Measurements from ENCODE around the gene AUTS2. TPM values are rescaled to one million over a fixed set of nuclear protein-coding genes. Genes with fewer than 3 reads are reported as not detected.

AUTS2 gene
- total RNA-seq, 1 experiment from 2014 or later = not detected

DNA sequence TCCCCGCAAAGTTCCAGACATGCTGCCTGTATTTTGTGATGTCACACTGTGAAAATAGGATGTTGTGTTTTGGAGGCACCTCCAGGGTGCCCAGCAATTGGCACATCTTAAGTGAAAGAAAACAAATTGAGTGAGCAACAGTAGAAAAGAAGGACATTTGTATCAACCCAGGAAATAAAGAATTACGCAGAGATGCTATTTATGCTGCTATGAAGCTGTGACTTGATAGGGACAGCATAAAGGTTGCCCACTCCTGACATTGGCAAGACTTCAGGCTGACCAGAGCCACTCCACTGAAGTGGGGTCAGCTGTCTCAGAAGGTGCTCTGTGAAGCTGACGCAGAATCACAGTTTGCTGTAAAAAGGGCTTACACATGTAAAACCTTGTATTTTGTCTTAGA lies 803.8 kb downstream of the AUTS2 start:
- CTCF ChIA-PET = no interaction called here
- no peaks in the 10 kb centered on the region for H3K36me3 Mint-ChIP-seq (ENCODE audit: insufficient read depth, unreplicated experiment)
- DNase-seq = no peak
- no peaks in the 10 kb centered on the region for H3K4me1 Mint-ChIP-seq (ENCODE audit: low read depth, unreplicated experiment)
- no peak for TF ChIP-seq CTCF (IDR thresholded peaks at IDR 0.05; ENCODE audit: unreplicated experiment)
- H3K4me3 Mint-ChIP-seq (ENCODE audit: low read depth, unreplicated experiment) = no peak overlapping the region
- no peak overlapping the region for H3K27ac Mint-ChIP-seq (ENCODE audit: unreplicated experiment)
- H3K27me3 Mint-ChIP-seq (ENCODE audit: unreplicated experiment) = no peaks in the 10 kb centered on the region
- peaks cover 6% of the 10 kb centered on the region for H3K9me3 Mint-ChIP-seq (ENCODE audit: low read depth, unreplicated experiment)
- no TSS peak for BruUV-seq (replicated peaks)
- intact Hi-C loops (cut with micrococcal nuclease; ENCODE audit: unreplicated experiment) = no loop called here

GRCh38 chr7:70405241-70405640 lies 807.0 kb downstream of the AUTS2 start:
- Mint-ChIP-seq H3K27me3 (ENCODE audit: unreplicated experiment) (no peaks in the 10 kb centered on the region), H3K4me1 (ENCODE audit: low read depth, unreplicated experiment) (no peaks in the 10 kb centered on the region), H3K9me3 (ENCODE audit: low read depth, unreplicated experiment) (peaks cover 4% of the 10 kb centered on the region), H3K27ac (ENCODE audit: unreplicated experiment) (no peak overlapping the region), H3K36me3 (ENCODE audit: insufficient read depth, unreplicated experiment) (no peaks in the 10 kb centered on the region), H3K4me3 (ENCODE audit: low read depth, unreplicated experiment) (no peak overlapping the region)
- CTCF ChIA-PET = no interaction called here
- DNase-seq = no peak
- no peak for TF ChIP-seq CTCF (IDR thresholded peaks at IDR 0.05; ENCODE audit: unreplicated experiment)
- intact Hi-C loops (cut with micrococcal nuclease; ENCODE audit: unreplicated experiment) = no loop called here
- BruUV-seq (replicated peaks) = no TSS peak

DNA sequence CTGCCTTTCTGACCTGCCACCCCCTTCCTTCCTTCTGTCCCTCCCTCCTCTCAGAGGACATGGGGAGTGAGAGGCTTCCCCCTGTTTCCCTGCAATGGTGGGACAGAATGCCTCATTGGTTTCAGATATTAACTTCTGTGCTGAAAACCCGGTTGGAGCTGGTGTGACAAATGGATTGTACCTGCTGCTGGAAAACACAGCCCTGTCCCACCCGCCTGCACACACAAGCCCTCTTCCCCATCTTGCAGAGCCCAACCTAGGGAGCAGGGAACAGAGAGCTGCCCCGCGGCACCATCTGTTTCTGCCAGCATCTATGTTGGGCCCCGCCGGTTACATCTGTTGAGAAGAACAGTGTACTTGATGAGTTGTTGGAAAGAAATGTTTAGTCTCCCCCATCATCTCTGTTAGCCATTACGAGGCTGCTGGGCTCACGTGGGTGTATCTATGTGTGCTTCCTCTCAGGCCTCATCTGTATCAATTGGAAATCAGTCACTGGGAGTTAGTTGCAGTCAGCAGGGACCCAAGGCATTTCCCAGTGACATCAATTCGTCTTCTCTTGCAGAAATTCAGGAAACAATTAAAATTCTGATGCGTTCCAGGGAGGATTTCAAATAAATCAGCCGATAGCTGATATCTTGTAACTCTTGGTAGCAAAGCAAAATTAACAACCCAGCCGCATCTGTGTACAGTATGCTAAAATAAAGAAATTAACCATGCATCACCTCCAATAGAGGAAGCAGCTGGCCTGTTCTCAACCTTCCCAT lies 808.1 kb downstream of the AUTS2 start:
- CTCF ChIA-PET = no interaction called here
- no peak for TF ChIP-seq CTCF (IDR thresholded peaks at IDR 0.05; ENCODE audit: unreplicated experiment)
- no peak for DNase-seq
- Mint-ChIP-seq H3K4me3 (ENCODE audit: low read depth, unreplicated experiment) (no peak overlapping the region), H3K27me3 (ENCODE audit: unreplicated experiment) (no peaks in the 10 kb centered on the region), H3K4me1 (ENCODE audit: low read depth, unreplicated experiment) (no peaks in the 10 kb centered on the region), H3K9me3 (ENCODE audit: low read depth, unreplicated experiment) (peaks cover under 1% of the 10 kb centered on the region), H3K27ac (ENCODE audit: unreplicated experiment) (no peak overlapping the region), H3K36me3 (ENCODE audit: insufficient read depth, unreplicated experiment) (no peaks in the 10 kb centered on the region)
- intact Hi-C loops (cut with micrococcal nuclease; ENCODE audit: unreplicated experiment) = no loop called here
- BruUV-seq (replicated peaks) = no TSS peak

DNA sequence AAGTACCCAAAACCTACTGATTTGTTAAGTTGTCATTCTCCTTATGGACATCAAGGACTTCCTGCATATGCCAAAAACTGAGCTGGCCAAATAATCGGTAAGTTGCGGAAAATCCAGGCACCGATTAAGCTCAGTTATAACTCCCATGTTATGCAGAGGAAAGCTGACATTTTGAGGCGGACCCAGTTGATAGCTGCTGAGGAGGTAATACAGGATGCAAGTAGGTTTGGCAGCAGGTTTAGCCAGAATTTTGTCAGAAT lies 808.6 kb downstream of the AUTS2 start:
- no peaks in the 10 kb centered on the region for H3K27me3 Mint-ChIP-seq (ENCODE audit: unreplicated experiment)
- H3K4me1 Mint-ChIP-seq (ENCODE audit: low read depth, unreplicated experiment) = no peaks in the 10 kb centered on the region
- H3K36me3 Mint-ChIP-seq (ENCODE audit: insufficient read depth, unreplicated experiment) = no peaks in the 10 kb centered on the region
- no peaks in the 10 kb centered on the region for H3K9me3 Mint-ChIP-seq (ENCODE audit: low read depth, unreplicated experiment)
- no peak overlapping the region for H3K4me3 Mint-ChIP-seq (ENCODE audit: low read depth, unreplicated experiment)
- TF ChIP-seq CTCF (IDR thresholded peaks at IDR 0.05; ENCODE audit: unreplicated experiment) = no peak
- no peak overlapping the region for H3K27ac Mint-ChIP-seq (ENCODE audit: unreplicated experiment)
- CTCF ChIA-PET = no interaction called here
- intact Hi-C loops (cut with micrococcal nuclease; ENCODE audit: unreplicated experiment) = no loop called here
- BruUV-seq (replicated peaks) = no TSS peak
- DNase-seq = no peak
